PC-9 (cell line): Measurements from ENCODE around the gene SLC1A5. TPM values are rescaled to one million over a fixed set of nuclear protein-coding genes. Genes with fewer than 3 reads are reported as not detected.

Experiments
- BruUV-seq: library from RNA; stranded (reverse); fragments of 400-500 nt; replicated peaks from 2 replicates; lab custom pipeline; 2021; lab: Mats Ljungman, UMichigan
- CTCF ChIA-PET: fragments of 300-600 bp; sonication (Branson Sonifier 250); formaldehyde crosslinking; loops from one replicate; lab custom pipeline; 2022; ENCODE audit warnings: antibody characterized with exemption; lab: Charles Lee
- POLR2A ChIA-PET: fragments of 300-600 bp; sonication (Branson Sonifier 250); formaldehyde crosslinking; loops from one replicate; lab custom pipeline; 2022; ENCODE audit warnings: antibody characterized with exemption; ENCODE audit not compliant: unreplicated experiment; lab: Charles Lee
- DNase-seq, 2 experiments: peaks; one replicate each; pipeline versions ENCODE4 v3.0.0 to v3.0.0-alpha.2; 2015 to 2022; ENCODE audit warnings: mixed read lengths in 1 of 2
- H2AFZ ChIP-seq: fragments of 200-600 bp; sonication (generic); 2 replicates; pipeline ENCODE4 v1.8.1; 2017; ENCODE audit warnings: antibody characterized with exemption
- H3F3A ChIP-seq: fragments of 200-600 bp; sonication (generic); 2 replicates; pipeline ENCODE4 v1.8.1; 2017; ENCODE audit warnings: antibody characterized with exemption, mild to moderate bottlenecking, low read depth; ENCODE audit not compliant: insufficient read depth
- H3K27ac ChIP-seq: fragments of 200-600 bp; sonication (generic); 2 replicates; pipeline ENCODE4 v1.6.1; 2016; ENCODE audit warnings: mixed run types
- H3K27me3 ChIP-seq: fragments of 200-600 bp; sonication (generic); 2 replicates; pipeline ENCODE4 v1.6.1; 2016; ENCODE audit warnings: low read depth, mixed run types; ENCODE audit not compliant: insufficient read depth
- H3K36me3 ChIP-seq: fragments of 200-600 bp; sonication (generic); 2 replicates; pipeline ENCODE4 v1.6.1; 2016; ENCODE audit warnings: low read depth, mixed run types
- H3K4me1 ChIP-seq: fragments of 200-600 bp; sonication (generic); replicated peaks from 2 replicates; pipeline ENCODE4 v1.6.1; 2016; ENCODE audit warnings: mixed run types; ENCODE audit not compliant: insufficient read depth
- H3K4me2 ChIP-seq: fragments of 200-600 bp; sonication (generic); 2 replicates; pipeline ENCODE4 v1.6.1; 2017; ENCODE audit warnings: mixed run types
- H3K4me3 ChIP-seq: fragments of 200-600 bp; sonication (generic); 2 replicates; pipeline ENCODE4 v1.6.1; 2016; ENCODE audit warnings: mixed run types
- H3K79me2 ChIP-seq: fragments of 200-600 bp; sonication (generic); 2 replicates; pipeline ENCODE4 v1.6.1; 2017; ENCODE audit warnings: low read depth, mixed run types
- H3K9me2 ChIP-seq: fragments of 200-600 bp; sonication (generic); 2 replicates; pipeline ENCODE4 v1.8.1; 2017; ENCODE audit warnings: mild to moderate bottlenecking; ENCODE audit not compliant: insufficient read depth
- H3K9me3 ChIP-seq: fragments of 200-600 bp; sonication (generic); 2 replicates; pipeline ENCODE4 v1.8.1; 2016; ENCODE audit warnings: low read depth; ENCODE audit not compliant: insufficient read depth
- H4K20me1 ChIP-seq: fragments of 200-600 bp; sonication (generic); 2 replicates; pipeline ENCODE4 v1.8.1; 2017; ENCODE audit not compliant: insufficient read depth
- EZH2 ChIP-seq: fragments of 200-600 bp; sonication (generic); IDR thresholded peaks from 2 replicates; pipeline ENCODE4 v1.8.0; 2017; ENCODE audit warnings: antibody characterized with exemption, low read depth
- intact Hi-C: fragments of 100-400 bp; cut with micrococcal nuclease; formaldehyde crosslinking; loops from one replicate; pipeline ENCODE4 v1.10.0; 2022; ENCODE audit not compliant: unreplicated experiment
- total RNA-seq: library from RNA; stranded (reverse); gene quantifications from 2 replicates; pipeline ENCODE4 v1.2.3, GENCODE V29; 2021
- TF ChIP-seq, protein P1 (sequence below): fragments of 200-600 bp; sonication (generic); conservative IDR thresholded peaks from 2 replicates; pipeline ENCODE4 v1.6.1; 2017; ENCODE audit warnings: mixed run types, antibody characterized with exemption, mild to moderate bottlenecking, moderate library complexity

The SLC1A5 gene
- total RNA-seq, 1 experiment from 2014 or later, result 264 TPM

- Histone ChIP-seq H3K9me3 (no peaks in the 10 kb centered on the region), H3K79me2 (no peaks in the 10 kb centered on the region), H3K27me3 (no peaks in the 10 kb centered on the region), H3K4me1 (peaks cover 25% of the 10 kb centered on the region), H3K4me3 (no peak overlapping the region), H4K20me1 (no peaks in the 10 kb centered on the region), H3F3A (peaks cover 34% of the 10 kb centered on the region), H3K36me3 (no peaks in the 10 kb centered on the region), H3K4me2 (no peak overlapping the region), H3K27ac (no peak overlapping the region), H2AFZ (no peak overlapping the region), H3K9me2 (no peaks in the 10 kb centered on the region)
- CTCF ChIA-PET, result interaction anchor here (0.6 kb wide), 1 partner anchor 31 kb away, joined by 3 read pairs; no protein-coding TSS in a partner anchor
- BruUV-seq, result no TSS peak
- intact Hi-C loops, result no loop called here
- TF ChIP-seq EZH2, result no peak
- TF ChIP-seq, protein P1, sequence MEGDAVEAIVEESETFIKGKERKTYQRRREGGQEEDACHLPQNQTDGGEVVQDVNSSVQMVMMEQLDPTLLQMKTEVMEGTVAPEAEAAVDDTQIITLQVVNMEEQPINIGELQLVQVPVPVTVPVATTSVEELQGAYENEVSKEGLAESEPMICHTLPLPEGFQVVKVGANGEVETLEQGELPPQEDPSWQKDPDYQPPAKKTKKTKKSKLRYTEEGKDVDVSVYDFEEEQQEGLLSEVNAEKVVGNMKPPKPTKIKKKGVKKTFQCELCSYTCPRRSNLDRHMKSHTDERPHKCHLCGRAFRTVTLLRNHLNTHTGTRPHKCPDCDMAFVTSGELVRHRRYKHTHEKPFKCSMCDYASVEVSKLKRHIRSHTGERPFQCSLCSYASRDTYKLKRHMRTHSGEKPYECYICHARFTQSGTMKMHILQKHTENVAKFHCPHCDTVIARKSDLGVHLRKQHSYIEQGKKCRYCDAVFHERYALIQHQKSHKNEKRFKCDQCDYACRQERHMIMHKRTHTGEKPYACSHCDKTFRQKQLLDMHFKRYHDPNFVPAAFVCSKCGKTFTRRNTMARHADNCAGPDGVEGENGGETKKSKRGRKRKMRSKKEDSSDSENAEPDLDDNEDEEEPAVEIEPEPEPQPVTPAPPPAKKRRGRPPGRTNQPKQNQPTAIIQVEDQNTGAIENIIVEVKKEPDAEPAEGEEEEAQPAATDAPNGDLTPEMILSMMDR, result no peak
- POLR2A ChIA-PET, result no interaction called here
- DNase-seq, result no peak
Measured at GRCh38 chr19:46798713-46799112, 10.3 kb upstream of the SLC1A5 start.

- no peaks in the 10 kb centered on the region for H4K20me1 ChIP-seq
- no peak overlapping the region for H3K4me2 ChIP-seq
- CTCF ChIA-PET, result no interaction called here
- no peak overlapping the region for H2AFZ ChIP-seq
- H3K27me3 ChIP-seq, result no peaks in the 10 kb centered on the region
- peaks cover 29% of the 10 kb centered on the region for H3K4me1 ChIP-seq
- intact Hi-C loops, result no loop called here
- no peaks in the 10 kb centered on the region for H3K36me3 ChIP-seq
- H3F3A ChIP-seq, result peaks cover 43% of the 10 kb centered on the region
- H3K4me3 ChIP-seq, result no peak overlapping the region
- H3K9me2 ChIP-seq, result no peaks in the 10 kb centered on the region
- no peaks in the 10 kb centered on the region for H3K9me3 ChIP-seq
- no peak overlapping the region for H3K27ac ChIP-seq
- no peak for DNase-seq
- H3K79me2 ChIP-seq, result no peaks in the 10 kb centered on the region
- POLR2A ChIA-PET, result no interaction called here
- BruUV-seq, result no TSS peak
- TF ChIP-seq, protein P1, result no peak
- no peak for TF ChIP-seq EZH2
Measured at GRCh38 chr19:46797881-46798280, 9.5 kb upstream of the SLC1A5 start.

- H3K36me3 ChIP-seq, result no peaks in the 10 kb centered on the region
- H3K9me3 ChIP-seq, result no peaks in the 10 kb centered on the region
- no peaks in the 10 kb centered on the region for H4K20me1 ChIP-seq
- H3K79me2 ChIP-seq, result peaks cover 14% of the 10 kb centered on the region
- H3F3A ChIP-seq, result peaks cover 48% of the 10 kb centered on the region
- H3K4me3 ChIP-seq, result no peak overlapping the region
- no peak overlapping the region for H2AFZ ChIP-seq
- no peaks in the 10 kb centered on the region for H3K27me3 ChIP-seq
- intact Hi-C loops, result no loop called here
- H3K4me1 ChIP-seq, result peaks cover 44% of the 10 kb centered on the region
- no peak overlapping the region for H3K4me2 ChIP-seq
- ChIA-PET POLR2A (no interaction called here), CTCF (no interaction called here)
- no peak for DNase-seq
- no peak overlapping the region for H3K27ac ChIP-seq
- no TSS peak for BruUV-seq
- TF ChIP-seq, protein P1, result no peak
- no peak for TF ChIP-seq EZH2
- H3K9me2 ChIP-seq, result no peaks in the 10 kb centered on the region
Measured at GRCh38 chr19:46791944-46792343, 3.5 kb upstream of the SLC1A5 start.
